GM19351 (cell line): ENCODE measurements around the gene LRRC8D.

Experiments
- ATAC-seq: cut with Tn5 transposase; IDR thresholded peaks from one replicate; pipeline ENCODE4 v1.9.1; 2021; ENCODE audit warnings: mild to moderate bottlenecking, moderate library complexity; ENCODE audit not compliant: unreplicated experiment

The LRRC8D gene

GRCh38 chr1:89890085-89890752, 69.4 kb downstream of the LRRC8D start:
- ATAC-seq: no peak

- ATAC-seq: no peak
Measured at GRCh38 chr1:89892816-89893215, 72.0 kb downstream of the LRRC8D start.

GRCh38 chr1:89894210-89895201, 73.7 kb downstream of the LRRC8D start:
- no peak for ATAC-seq

- ATAC-seq: no peak
Measured at GRCh38 chr1:89896105-89896942, 75.5 kb downstream of the LRRC8D start.

GRCh38 chr1:89897347-89898133, 76.7 kb downstream of the LRRC8D start:
- ATAC-seq: no peak

GRCh38 chr1:89898150-89898549, 77.3 kb downstream of the LRRC8D start:
- no peak for ATAC-seq

GRCh38 chr1:89898695-89899470, 78.1 kb downstream of the LRRC8D start:
- no peak for ATAC-seq

- ATAC-seq: no peak
Measured at GRCh38 chr1:89900323-89900722, 79.5 kb downstream of the LRRC8D start.

- no peak for ATAC-seq
Measured at GRCh38 chr1:89900791-89901708, 80.2 kb downstream of the LRRC8D start.

GRCh38 chr1:89901957-89902669, 81.3 kb downstream of the LRRC8D start:
- ATAC-seq: no peak

- ATAC-seq: no peak
Measured at GRCh38 chr1:89903550-89903949, 82.7 kb downstream of the LRRC8D start.

- no peak for ATAC-seq
Measured at GRCh38 chr1:89904219-89904980, 83.6 kb downstream of the LRRC8D start.

- ATAC-seq: no peak
Measured at GRCh38 chr1:89905395-89906058, 84.7 kb downstream of the LRRC8D start.

- ATAC-seq: no peak
Measured at GRCh38 chr1:89906088-89906487, 85.3 kb downstream of the LRRC8D start.

- ATAC-seq: no peak
Measured at GRCh38 chr1:89907727-89908212, 86.9 kb downstream of the LRRC8D start.

- ATAC-seq: no peak
Measured at GRCh38 chr1:89908273-89908671, 87.4 kb downstream of the LRRC8D start.
